Lower leg skin (tissue), 4 donors: Measurements from ENCODE around the gene PGBD5. TPM values are rescaled to one million over a fixed set of nuclear protein-coding genes. Genes with fewer than 3 reads are reported as not detected.

ENCODE experiments used
- DNase-seq, 2 donors: peaks; one replicate each; pipeline ENCODE4 v3.0.0-alpha.2; 2019; ENCODE audit warnings: low spot score in 2 of 2
- H3K4me3 ChIP-seq: fragments of 200-600 bp; sonication (generic); 2 replicates; pipeline ENCODE4 v1.5.1; 2017; ENCODE audit warnings: mild to moderate bottlenecking, low read depth; ENCODE audit not compliant: poor library complexity, severe bottlenecking
- POLR2A ChIP-seq, 2 donors: fragments of 450-650 bp; IDR thresholded peaks; one replicate each; pipeline ENCODE4 v1.6.1; 2016 to 2017; ENCODE audit warnings: antibody characterized with exemption in 2 of 2, mild to moderate bottlenecking in 1 of 2, moderate library complexity in 1 of 2
- WGBS, 2 donors: methylation state at CpG; one replicate each; pipeline ENCODE4 v1.1.5; 2018; 5-methylcytosine and 5-hydroxymethylcytosine counted together
- intact Hi-C: fragments of 100-400 bp; cut with DNase I; formaldehyde crosslinking; loops from one replicate; pipeline ENCODE4 v1.15.0; 2023; ENCODE audit warnings: low total_unique reads
- total RNA-seq, 4 donors: library from RNA; depleted of rRNA; stranded (reverse); fragments of >200 nt; gene quantifications; one replicate each; pipeline ENCODE4 v1.1.0, GENCODE V29; 2016
- TF ChIP-seq, protein P1 (sequence below), 3 donors: fragments of 450-650 bp; IDR thresholded peaks; one replicate each; pipeline ENCODE4 v1.5.1; 2016; ENCODE audit warnings: antibody characterized with exemption in 3 of 3, mild to moderate bottlenecking in 3 of 3, moderate library complexity in 2 of 3

The PGBD5 gene
- total RNA-seq, 4 donors from 2014 or later: 0.04 to 1.6 (median 0.11) TPM

DNA sequence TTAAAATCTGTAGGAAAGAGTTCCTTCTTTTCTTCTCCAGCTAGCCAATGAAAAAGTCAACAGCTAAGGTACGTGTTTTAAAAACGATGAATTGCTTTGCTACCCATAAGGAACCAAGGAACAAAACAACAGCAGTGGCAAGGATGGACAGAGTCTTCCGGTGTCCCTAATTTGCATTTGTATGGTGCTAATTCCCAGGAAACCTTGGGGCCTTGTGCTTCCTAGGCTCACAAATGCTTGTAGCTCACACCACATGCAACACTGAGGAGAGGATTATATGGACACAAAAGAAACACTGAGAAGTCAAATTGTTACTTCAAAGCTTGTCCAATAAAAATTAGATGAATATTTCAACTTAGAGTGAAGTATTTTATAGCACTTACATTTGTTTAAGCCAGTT, 1.8 kb upstream of the PGBD5 start:
- no peak for DNase-seq
- WGBS, 2 donors: 6 to 17% methylated on average over 3 of the region's 3 CpGs
- no peak overlapping the region for H3K4me3 ChIP-seq
- intact Hi-C loops: no loop called here
- TF ChIP-seq, protein P1, sequence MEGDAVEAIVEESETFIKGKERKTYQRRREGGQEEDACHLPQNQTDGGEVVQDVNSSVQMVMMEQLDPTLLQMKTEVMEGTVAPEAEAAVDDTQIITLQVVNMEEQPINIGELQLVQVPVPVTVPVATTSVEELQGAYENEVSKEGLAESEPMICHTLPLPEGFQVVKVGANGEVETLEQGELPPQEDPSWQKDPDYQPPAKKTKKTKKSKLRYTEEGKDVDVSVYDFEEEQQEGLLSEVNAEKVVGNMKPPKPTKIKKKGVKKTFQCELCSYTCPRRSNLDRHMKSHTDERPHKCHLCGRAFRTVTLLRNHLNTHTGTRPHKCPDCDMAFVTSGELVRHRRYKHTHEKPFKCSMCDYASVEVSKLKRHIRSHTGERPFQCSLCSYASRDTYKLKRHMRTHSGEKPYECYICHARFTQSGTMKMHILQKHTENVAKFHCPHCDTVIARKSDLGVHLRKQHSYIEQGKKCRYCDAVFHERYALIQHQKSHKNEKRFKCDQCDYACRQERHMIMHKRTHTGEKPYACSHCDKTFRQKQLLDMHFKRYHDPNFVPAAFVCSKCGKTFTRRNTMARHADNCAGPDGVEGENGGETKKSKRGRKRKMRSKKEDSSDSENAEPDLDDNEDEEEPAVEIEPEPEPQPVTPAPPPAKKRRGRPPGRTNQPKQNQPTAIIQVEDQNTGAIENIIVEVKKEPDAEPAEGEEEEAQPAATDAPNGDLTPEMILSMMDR (IDR thresholded peaks at IDR 0.05): no peak
- no peak for TF ChIP-seq POLR2A (IDR thresholded peaks at IDR 0.05)

DNA sequence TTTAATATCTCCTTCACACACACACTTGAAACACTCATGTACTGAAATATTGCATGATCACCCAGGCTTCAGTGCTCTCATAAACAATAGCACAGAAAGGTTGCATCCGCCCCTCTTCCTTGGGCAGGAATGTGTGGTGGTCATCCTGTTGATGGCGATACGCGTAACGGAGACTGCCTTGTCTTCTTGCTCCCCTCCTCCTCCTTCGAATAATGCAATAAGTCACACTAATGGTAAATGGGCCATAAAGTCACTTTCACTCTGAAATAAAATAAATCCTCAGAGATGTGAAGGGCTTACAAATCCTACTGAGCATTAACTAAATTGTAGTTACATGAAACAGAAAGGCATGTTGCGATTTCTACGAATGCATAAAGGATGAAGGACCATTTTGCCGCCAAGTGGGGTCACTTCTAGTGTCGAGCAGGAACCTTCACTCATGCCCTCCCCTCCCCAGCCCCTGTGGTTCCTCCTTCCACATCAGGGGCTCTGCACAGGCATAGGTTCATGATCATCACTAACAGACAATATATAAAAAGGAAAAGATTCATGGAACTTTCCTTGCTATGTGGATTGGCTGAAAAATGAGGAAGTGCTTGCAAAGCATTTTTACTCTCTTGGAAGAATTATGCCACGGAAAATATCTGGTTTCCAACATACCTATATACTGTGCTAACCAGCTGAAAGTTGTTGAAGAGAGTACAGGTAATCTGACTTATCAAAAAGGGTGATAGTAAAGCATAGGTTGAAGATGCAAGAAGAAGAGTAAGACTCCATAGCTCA, 1.2 kb upstream of the PGBD5 start:
- 42 to 54% methylated on average over 11 of the region's 11 CpGs for WGBS, 2 donors
- no peak for DNase-seq
- H3K4me3 ChIP-seq: no peak overlapping the region
- intact Hi-C loops: no loop called here
- TF ChIP-seq, protein P1 (IDR thresholded peaks at IDR 0.05): no peak
- TF ChIP-seq POLR2A (IDR thresholded peaks at IDR 0.05): no peak

GRCh38 chr1:230425252-230426091, 660 bp downstream of the PGBD5 start:
- WGBS, 2 donors: 2 to 7% methylated on average over 4 to 22 of the region's 108 CpGs
- DNase-seq: no peak
- no peak overlapping the region for H3K4me3 ChIP-seq
- no peak for TF ChIP-seq POLR2A (IDR thresholded peaks at IDR 0.05)
- TF ChIP-seq, protein P1 (IDR thresholded peaks at IDR 0.05): no peak
- intact Hi-C loops: no loop called here

- intact Hi-C loops: no loop called here
- 10 to 13% methylated on average over 33 of the region's 33 CpGs for WGBS, 2 donors
- no peak overlapping the region for H3K4me3 ChIP-seq
- TF ChIP-seq, protein P1 (IDR thresholded peaks at IDR 0.05): no peak
- TF ChIP-seq POLR2A (IDR thresholded peaks at IDR 0.05): no peak
- no peak for DNase-seq
Measured at GRCh38 chr1:230424391-230425251, 1.5 kb downstream of the PGBD5 start.

DNA sequence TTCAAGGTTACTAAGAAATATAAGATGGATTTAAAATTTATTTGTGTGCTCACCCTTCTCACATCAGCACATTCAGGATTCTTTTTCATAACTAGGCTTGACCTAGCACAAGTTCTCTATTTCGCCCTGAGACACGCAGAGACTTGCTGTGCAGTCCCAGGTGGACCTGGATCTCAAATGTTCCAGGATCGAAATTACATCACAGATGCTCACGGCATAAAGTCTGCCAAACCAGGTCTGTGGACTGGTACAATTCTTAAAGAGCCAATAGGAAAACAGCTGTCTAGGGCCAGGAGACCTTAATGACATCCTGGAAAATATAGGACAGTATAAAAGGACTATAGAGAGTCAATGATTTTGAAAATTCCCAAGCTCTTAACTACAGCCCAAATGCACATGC, 2.2 kb downstream of the PGBD5 start:
- TF ChIP-seq POLR2A (IDR thresholded peaks at IDR 0.05): no peak
- TF ChIP-seq, protein P1 (IDR thresholded peaks at IDR 0.05): no peak
- no peak overlapping the region for H3K4me3 ChIP-seq
- DNase-seq: no peak
- intact Hi-C loops: no loop called here
- WGBS, 2 donors: 57% methylated on average over 4 of the region's 4 CpGs
